HG03442 (cell line): ENCODE data around the gene ARL8A.
"Not testable (repeated sequence)": the region's sequence is repeated elsewhere in the genome, so short reads cannot be mapped to it uniquely, and the experiment has no call there.

Source experiments
- ATAC-seq: cut with Tn5 transposase; IDR thresholded peaks from one replicate; pipeline ENCODE4 v1.9.1; 2021; ENCODE audit warnings: mild to moderate bottlenecking, moderate library complexity; ENCODE audit not compliant: unreplicated experiment

Gene ARL8A

GRCh38 chr1:202121006-202121405 is 23.5 kb downstream of the ARL8A start:
- no peak for ATAC-seq

GRCh38 chr1:202117898-202118371 is 26.6 kb downstream of the ARL8A start:
- ATAC-seq: no peak

GRCh38 chr1:202116287-202116686 is 28.2 kb downstream of the ARL8A start:
- ATAC-seq: no peak

GRCh38 chr1:202113690-202114300 is 30.7 kb downstream of the ARL8A start:
- no peak for ATAC-seq

- no peak for ATAC-seq
These were observed 31.5 kb downstream of the ARL8A start for GRCh38 chr1:202112859-202113689.

- not testable (repeated sequence) for ATAC-seq
These were observed 32.9 kb downstream of the ARL8A start for GRCh38 chr1:202111589-202111988.

GRCh38 chr1:202110977-202111376 is 33.6 kb downstream of the ARL8A start:
- ATAC-seq: no peak

- no peak for ATAC-seq
These were observed 36.5 kb downstream of the ARL8A start for GRCh38 chr1:202107801-202108731.

- ATAC-seq: no peak
These were observed 37.2 kb downstream of the ARL8A start for GRCh38 chr1:202107321-202107761.

- ATAC-seq: no peak
These were observed 37.9 kb downstream of the ARL8A start for GRCh38 chr1:202106340-202107254.

GRCh38 chr1:202105571-202106339 is 38.8 kb downstream of the ARL8A start:
- ATAC-seq: no peak

- no peak for ATAC-seq
These were observed 40.5 kb downstream of the ARL8A start for GRCh38 chr1:202104073-202104472.

GRCh38 chr1:202101184-202101583 is 43.4 kb downstream of the ARL8A start:
- ATAC-seq: no peak

- no peak for ATAC-seq
These were observed 50.7 kb downstream of the ARL8A start for GRCh38 chr1:202093858-202094257.

- ATAC-seq: no peak
These were observed 53.5 kb downstream of the ARL8A start for GRCh38 chr1:202090994-202091393.

- ATAC-seq: no peak
These were observed 56.3 kb downstream of the ARL8A start for GRCh38 chr1:202088206-202088605.

GRCh38 chr1:202086579-202087350 is 57.8 kb downstream of the ARL8A start:
- no peak for ATAC-seq

- ATAC-seq: no peak
These were observed 58.7 kb downstream of the ARL8A start for GRCh38 chr1:202085682-202086373.
